Endothelial cell (in vitro differentiated cells): ENCODE results near the gene NWD2. TPM values are rescaled to one million over a fixed set of nuclear protein-coding genes. Genes with fewer than 3 reads are reported as not detected.

ENCODE experiments used
- DNase-seq: peaks from one replicate; pipeline ENCODE4 v3.0.0; 2021; ENCODE audit warnings: low spot score
- H3K27ac Mint-ChIP-seq: one replicate; pipeline ENCODE4 v1.8.0; 2021; ENCODE audit warnings: mixed read lengths, inconsistent platforms; ENCODE audit not compliant: unreplicated experiment
- H3K27me3 Mint-ChIP-seq: one replicate; pipeline ENCODE4 v1.8.0; 2021; ENCODE audit warnings: mild to moderate bottlenecking, moderate library complexity, mixed read lengths, inconsistent platforms; ENCODE audit not compliant: unreplicated experiment
- H3K36me3 Mint-ChIP-seq: one replicate; pipeline ENCODE4 v1.8.0; 2021; ENCODE audit warnings: mild to moderate bottlenecking, low read depth, mixed read lengths, inconsistent platforms; ENCODE audit not compliant: unreplicated experiment
- H3K4me1 Mint-ChIP-seq: one replicate; pipeline ENCODE4 v1.8.0; 2021; ENCODE audit warnings: mild to moderate bottlenecking, mixed read lengths, inconsistent platforms; ENCODE audit not compliant: unreplicated experiment
- H3K4me3 Mint-ChIP-seq: one replicate; pipeline ENCODE4 v1.8.0; 2021; ENCODE audit warnings: mild to moderate bottlenecking, mixed read lengths, inconsistent platforms; ENCODE audit not compliant: unreplicated experiment
- H3K9me3 Mint-ChIP-seq: one replicate; pipeline ENCODE4 v1.8.0; 2021; ENCODE audit warnings: mixed read lengths, inconsistent platforms; ENCODE audit not compliant: unreplicated experiment
- total RNA-seq: library from RNA; stranded (reverse); fragmentation: NEBNext Ultra II Directional; extraction: Animal tissue kit (Norgen Biotek cat#: 25700); gene quantifications from one replicate; pipeline ENCODE4 v1.2.1, GENCODE V29; 2021; ENCODE audit not compliant: unreplicated experiment
- TF ChIP-seq, protein P1 (sequence below): fragments of 200-600 bp; sonication (generic); IDR thresholded peaks from one replicate; pipeline ENCODE4 v1.5.0; 2021; ENCODE audit warnings: antibody characterized with exemption; ENCODE audit not compliant: unreplicated experiment

Gene NWD2
- total RNA-seq, 1 donor from 2014 or later = not detected

DNA sequence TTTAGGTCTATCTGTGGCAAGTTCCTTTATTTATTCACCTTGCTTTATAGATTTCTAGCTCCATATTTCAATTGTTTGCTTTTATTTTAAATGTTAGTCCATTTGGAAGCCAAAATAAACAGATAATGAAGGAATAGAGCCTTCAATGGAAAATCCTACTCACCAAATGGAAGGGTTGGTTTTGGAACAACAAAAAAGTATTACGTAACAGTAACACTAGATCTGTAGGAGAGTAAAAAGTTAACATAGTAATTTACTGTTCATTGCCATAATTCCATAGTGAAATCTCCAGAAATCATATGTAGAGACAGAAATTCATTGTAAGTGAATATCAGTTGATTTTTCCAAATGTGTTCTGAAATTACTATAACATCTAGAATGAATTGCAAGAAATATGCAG lies 34.6 kb downstream of the NWD2 start:
- Mint-ChIP-seq H3K4me3 (no peak overlapping the region), H3K27ac (no peak overlapping the region), H3K4me1 (no peaks in the 10 kb centered on the region), H3K36me3 (no peaks in the 10 kb centered on the region), H3K9me3 (no peaks in the 10 kb centered on the region), H3K27me3 (no peaks in the 10 kb centered on the region)
- TF ChIP-seq, protein P1, sequence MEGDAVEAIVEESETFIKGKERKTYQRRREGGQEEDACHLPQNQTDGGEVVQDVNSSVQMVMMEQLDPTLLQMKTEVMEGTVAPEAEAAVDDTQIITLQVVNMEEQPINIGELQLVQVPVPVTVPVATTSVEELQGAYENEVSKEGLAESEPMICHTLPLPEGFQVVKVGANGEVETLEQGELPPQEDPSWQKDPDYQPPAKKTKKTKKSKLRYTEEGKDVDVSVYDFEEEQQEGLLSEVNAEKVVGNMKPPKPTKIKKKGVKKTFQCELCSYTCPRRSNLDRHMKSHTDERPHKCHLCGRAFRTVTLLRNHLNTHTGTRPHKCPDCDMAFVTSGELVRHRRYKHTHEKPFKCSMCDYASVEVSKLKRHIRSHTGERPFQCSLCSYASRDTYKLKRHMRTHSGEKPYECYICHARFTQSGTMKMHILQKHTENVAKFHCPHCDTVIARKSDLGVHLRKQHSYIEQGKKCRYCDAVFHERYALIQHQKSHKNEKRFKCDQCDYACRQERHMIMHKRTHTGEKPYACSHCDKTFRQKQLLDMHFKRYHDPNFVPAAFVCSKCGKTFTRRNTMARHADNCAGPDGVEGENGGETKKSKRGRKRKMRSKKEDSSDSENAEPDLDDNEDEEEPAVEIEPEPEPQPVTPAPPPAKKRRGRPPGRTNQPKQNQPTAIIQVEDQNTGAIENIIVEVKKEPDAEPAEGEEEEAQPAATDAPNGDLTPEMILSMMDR = no peak
- no peak for DNase-seq

DNA sequence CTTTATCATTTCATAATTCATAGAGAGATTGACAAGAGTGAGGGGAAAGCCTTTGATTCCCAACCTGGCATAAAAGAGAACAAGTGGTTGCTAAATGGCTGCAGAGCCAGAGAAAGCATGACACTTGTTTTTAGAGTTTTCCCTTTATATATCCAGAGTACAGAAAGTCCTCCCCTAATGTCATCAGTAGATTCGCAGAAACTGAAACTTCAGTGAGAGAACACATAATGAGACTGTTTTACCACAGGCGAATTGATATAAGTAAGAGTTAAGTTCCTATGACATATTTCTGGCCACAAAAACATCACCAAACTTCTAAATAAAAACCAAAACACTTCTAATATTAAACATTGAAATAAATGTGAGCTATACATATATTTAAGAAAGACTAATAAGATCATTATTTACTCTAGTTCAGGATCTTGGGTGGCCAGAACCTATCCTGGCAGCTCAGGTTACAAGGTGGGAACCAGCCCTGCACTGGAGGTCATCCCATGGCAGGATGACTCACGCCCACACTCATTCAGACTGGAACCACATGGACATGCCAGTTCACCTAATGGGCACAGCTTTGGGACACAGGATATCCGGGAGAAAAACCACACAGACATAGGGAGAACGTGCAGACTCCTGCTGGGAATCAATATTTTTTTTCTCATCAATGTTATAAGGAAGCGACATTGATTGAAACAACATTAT lies 35.5 kb downstream of the NWD2 start:
- H3K4me1 Mint-ChIP-seq = no peaks in the 10 kb centered on the region
- no peaks in the 10 kb centered on the region for H3K36me3 Mint-ChIP-seq
- DNase-seq = no peak
- no peaks in the 10 kb centered on the region for H3K27me3 Mint-ChIP-seq
- H3K4me3 Mint-ChIP-seq = no peak overlapping the region
- no peak overlapping the region for H3K27ac Mint-ChIP-seq
- TF ChIP-seq, protein P1 = no peak
- no peaks in the 10 kb centered on the region for H3K9me3 Mint-ChIP-seq

DNA sequence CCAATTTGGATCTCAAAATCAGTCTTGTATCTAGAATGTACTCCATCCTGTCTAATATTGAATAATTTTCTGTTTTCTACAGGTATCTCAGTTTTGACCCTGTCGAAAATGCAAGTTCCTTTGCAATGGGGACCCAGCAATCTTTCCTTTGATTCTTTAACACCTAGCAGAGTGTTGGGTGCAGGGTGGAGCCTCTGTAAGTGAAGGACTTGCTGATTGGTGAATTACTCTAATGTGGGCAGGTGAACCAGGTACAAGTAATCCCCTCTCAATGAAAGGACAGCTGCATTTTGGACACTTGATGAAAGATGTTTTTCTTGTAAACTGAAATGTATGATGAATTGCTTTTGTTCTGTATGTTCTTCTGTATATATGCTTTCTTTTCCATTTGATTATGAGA lies 54.9 kb downstream of the NWD2 start:
- Mint-ChIP-seq H3K27me3 (no peaks in the 10 kb centered on the region), H3K4me3 (no peak overlapping the region), H3K27ac (no peak overlapping the region), H3K4me1 (no peaks in the 10 kb centered on the region), H3K9me3 (no peaks in the 10 kb centered on the region), H3K36me3 (no peaks in the 10 kb centered on the region)
- TF ChIP-seq, protein P1 = no peak
- no peak for DNase-seq

DNA sequence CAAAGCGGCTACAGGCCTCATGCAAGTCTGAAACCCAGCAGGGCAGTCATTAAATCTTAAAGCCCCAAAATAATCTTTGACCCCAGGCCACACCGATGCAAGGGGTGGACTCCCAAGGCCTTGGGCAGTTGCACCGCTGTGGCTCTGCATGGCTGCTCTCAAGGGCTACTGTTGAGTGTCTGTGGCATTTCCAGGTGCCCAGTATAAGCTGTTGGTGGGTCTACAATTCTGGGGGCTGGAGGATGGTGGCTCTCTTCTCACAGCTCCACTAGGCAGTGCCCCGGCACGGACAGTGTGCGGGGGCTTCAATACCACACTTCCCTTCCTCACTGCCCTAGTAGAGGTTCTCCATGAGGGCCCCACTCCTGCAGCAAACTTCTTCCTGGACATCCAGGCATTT lies 60.1 kb downstream of the NWD2 start:
- no peaks in the 10 kb centered on the region for H3K4me1 Mint-ChIP-seq

DNA sequence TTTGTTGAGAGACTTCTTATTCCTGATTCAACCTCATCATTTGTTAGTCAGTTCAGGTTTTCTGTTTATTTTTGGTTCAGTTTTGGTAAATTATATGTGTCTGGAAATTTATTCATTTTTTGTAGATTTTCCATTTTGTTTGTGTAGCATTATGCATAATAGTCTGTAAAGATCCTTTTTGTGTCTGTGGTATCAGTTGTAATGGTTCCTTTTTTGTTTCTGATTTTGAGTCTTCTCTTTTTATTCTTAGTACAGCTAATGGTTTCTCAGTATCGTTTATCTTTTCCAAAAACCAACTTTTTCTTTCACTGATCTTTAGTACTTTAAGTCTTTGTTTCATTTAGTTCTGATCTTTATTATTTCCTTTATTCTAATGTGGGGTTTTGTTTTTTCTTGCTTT lies 61.4 kb downstream of the NWD2 start:
- no peaks in the 10 kb centered on the region for H3K4me1 Mint-ChIP-seq
- no peaks in the 10 kb centered on the region for H3K9me3 Mint-ChIP-seq

More for the DNA sequence above, 60.1 kb downstream of the NWD2 start:
- Mint-ChIP-seq H3K27ac (no peak overlapping the region), H3K36me3 (peaks cover under 1% of the 10 kb centered on the region), H3K4me3 (no peak overlapping the region), H3K27me3 (no peaks in the 10 kb centered on the region), H3K9me3 (no peaks in the 10 kb centered on the region)
- TF ChIP-seq, protein P1 = no peak
- DNase-seq = no peak

More for the DNA sequence above, 61.4 kb downstream of the NWD2 start:
- Mint-ChIP-seq H3K4me3 (no peak overlapping the region), H3K27ac (no peak overlapping the region), H3K36me3 (peaks cover 4% of the 10 kb centered on the region), H3K27me3 (no peaks in the 10 kb centered on the region)
- TF ChIP-seq, protein P1 = no peak
- no peak for DNase-seq
